Calu3 (cell line): ENCODE data around the gene NRIP1. TPM values are rescaled to one million over a fixed set of nuclear protein-coding genes. Genes with fewer than 3 reads are reported as not detected.
A peak's percentile ranks its signal among the peaks of the same experiment; 100 is the strongest.

Source experiments
- Bru-seq: library from RNA; stranded (reverse); fragments of 400-500 nt; gene quantifications from one replicate; lab custom pipeline; 2021; lab: Mats Ljungman, UMichigan
- BruChase-seq, 2 experiments: library from RNA; stranded (reverse); fragments of 400-500 nt; gene quantifications; one replicate each; lab custom pipeline; 2021; lab: Mats Ljungman, UMichigan
- BruUV-seq: library from RNA; stranded (reverse); fragments of 400-500 nt; replicated peaks from 2 replicates; lab custom pipeline; 2021; lab: Mats Ljungman, UMichigan
- CTCF ChIA-PET: fragments of 300-600 bp; sonication (Branson Sonifier 250); formaldehyde crosslinking; loops from one replicate; lab custom pipeline; 2022; ENCODE audit warnings: antibody characterized with exemption; lab: Charles Lee
- DNase-seq: peaks from one replicate; pipeline ENCODE4 v3.0.0; 2022
- H3K27ac Mint-ChIP-seq: one replicate; pipeline ENCODE4 v1.8.0; 2022; ENCODE audit warnings: mixed read lengths; ENCODE audit not compliant: unreplicated experiment
- H3K27me3 Mint-ChIP-seq: one replicate; pipeline ENCODE4 v1.8.0; 2022; ENCODE audit warnings: mixed read lengths; ENCODE audit not compliant: unreplicated experiment
- H3K36me3 Mint-ChIP-seq: one replicate; pipeline ENCODE4 v1.8.0; 2022; ENCODE audit warnings: mild to moderate bottlenecking, moderate library complexity, mixed read lengths; ENCODE audit not compliant: insufficient read depth, unreplicated experiment
- H3K4me1 Mint-ChIP-seq: one replicate; pipeline ENCODE4 v1.8.0; 2022; ENCODE audit warnings: mild to moderate bottlenecking, low read depth, mixed read lengths; ENCODE audit not compliant: unreplicated experiment
- H3K4me3 Mint-ChIP-seq: one replicate; pipeline ENCODE4 v1.8.0; 2022; ENCODE audit warnings: mild to moderate bottlenecking, low read depth, moderate library complexity, mixed read lengths; ENCODE audit not compliant: unreplicated experiment
- H3K9me3 Mint-ChIP-seq: one replicate; pipeline ENCODE4 v1.8.0; 2022; ENCODE audit warnings: low read depth, mixed read lengths; ENCODE audit not compliant: unreplicated experiment
- intact Hi-C: fragments of 100-400 bp; cut with micrococcal nuclease; formaldehyde crosslinking; loops from one replicate; pipeline ENCODE4 v1.10.0; 2022; ENCODE audit not compliant: unreplicated experiment
- long read RNA-seq: library from polyadenylated mRNA; stranded (forward); transcript quantifications from one replicate; pipeline ENCODE4 v2.0.0, GENCODE V29; 2022
- total RNA-seq: library from RNA; stranded (reverse); gene quantifications from 2 replicates; pipeline ENCODE4 v1.2.3, GENCODE V29; 2022
- TF ChIP-seq, protein P1 (sequence below): fragments of 200-600 bp; IDR thresholded peaks from one replicate; pipeline ENCODE4 v1.8.0; 2022; ENCODE audit warnings: antibody characterized with exemption; ENCODE audit not compliant: unreplicated experiment

The NRIP1 gene, protein sequence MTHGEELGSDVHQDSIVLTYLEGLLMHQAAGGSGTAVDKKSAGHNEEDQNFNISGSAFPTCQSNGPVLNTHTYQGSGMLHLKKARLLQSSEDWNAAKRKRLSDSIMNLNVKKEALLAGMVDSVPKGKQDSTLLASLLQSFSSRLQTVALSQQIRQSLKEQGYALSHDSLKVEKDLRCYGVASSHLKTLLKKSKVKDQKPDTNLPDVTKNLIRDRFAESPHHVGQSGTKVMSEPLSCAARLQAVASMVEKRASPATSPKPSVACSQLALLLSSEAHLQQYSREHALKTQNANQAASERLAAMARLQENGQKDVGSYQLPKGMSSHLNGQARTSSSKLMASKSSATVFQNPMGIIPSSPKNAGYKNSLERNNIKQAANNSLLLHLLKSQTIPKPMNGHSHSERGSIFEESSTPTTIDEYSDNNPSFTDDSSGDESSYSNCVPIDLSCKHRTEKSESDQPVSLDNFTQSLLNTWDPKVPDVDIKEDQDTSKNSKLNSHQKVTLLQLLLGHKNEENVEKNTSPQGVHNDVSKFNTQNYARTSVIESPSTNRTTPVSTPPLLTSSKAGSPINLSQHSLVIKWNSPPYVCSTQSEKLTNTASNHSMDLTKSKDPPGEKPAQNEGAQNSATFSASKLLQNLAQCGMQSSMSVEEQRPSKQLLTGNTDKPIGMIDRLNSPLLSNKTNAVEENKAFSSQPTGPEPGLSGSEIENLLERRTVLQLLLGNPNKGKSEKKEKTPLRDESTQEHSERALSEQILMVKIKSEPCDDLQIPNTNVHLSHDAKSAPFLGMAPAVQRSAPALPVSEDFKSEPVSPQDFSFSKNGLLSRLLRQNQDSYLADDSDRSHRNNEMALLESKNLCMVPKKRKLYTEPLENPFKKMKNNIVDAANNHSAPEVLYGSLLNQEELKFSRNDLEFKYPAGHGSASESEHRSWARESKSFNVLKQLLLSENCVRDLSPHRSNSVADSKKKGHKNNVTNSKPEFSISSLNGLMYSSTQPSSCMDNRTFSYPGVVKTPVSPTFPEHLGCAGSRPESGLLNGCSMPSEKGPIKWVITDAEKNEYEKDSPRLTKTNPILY (N-terminal part only)
- total RNA-seq, result 58.7 TPM in 2 replicates
- Bru-seq, nascent RNA, result percentile 97 among the genes with signal in this experiment
- BruChase-seq, experiment 1, labeled RNA remaining after a 6-hour chase, result percentile 90 among the genes with signal in this experiment
- percentile 97 among the genes with signal in this experiment for BruChase-seq, experiment 2, labeled RNA remaining after a 2-hour chase
- long read RNA-seq, full-length matches to known transcripts, result 3 of 24 reads
- long read RNA-seq, partial matches to known transcripts, result 2 of 24 reads
- long read RNA-seq, other reads (novel, unspliced or antisense), result 19 of 24 reads

DNA sequence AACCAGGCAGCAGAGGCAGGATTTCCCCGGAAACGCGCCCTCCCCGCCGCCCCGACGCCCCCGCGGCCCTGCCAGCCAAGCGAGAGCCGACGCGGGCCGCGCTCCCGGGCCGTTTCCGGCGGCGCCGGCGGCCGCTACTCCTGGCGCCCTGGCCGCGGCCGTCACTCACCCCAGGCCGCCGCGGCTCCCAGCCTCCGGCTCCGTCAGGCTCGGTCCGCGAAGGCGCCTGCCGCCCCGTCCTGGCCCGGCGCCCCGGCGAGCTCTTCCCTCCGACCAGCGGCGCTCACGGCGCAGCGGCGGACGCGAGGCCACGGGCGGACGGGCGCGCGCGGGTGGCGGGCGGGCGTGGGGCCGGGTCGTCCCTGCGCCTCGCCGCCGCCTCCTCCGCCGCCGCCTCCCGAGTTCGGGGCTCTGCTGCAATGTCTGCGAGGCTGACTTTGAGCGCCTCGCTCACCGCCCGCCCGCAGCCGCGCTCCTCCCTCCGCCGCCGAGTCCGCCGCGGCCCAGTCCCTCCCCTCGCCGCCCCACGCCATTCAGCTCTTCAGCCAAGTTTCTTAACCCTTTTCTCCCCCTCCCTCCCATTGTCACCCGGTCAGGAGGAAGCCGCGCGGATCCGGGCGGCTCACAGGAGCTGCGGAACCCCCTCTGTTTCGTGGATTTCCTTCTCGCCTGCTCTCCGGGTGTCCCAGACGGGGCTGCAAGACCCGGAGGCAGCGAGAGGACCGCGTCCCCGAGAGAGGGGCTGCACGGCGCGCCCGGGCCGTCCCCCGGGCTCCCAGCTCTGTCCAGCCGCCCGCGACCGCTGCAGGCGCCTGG lies at the start of gene NRIP1:
NRIP1 (minus strand) TSS at position 425 of the 816 bp plus-strand sequence. CDS start 96,808 bp downstream, outside the sequence.
- CTCF ChIA-PET, result interaction anchor here (0.7 to 2.0 kb wide), 3 partner anchors 181 to 488 kb away, joined by 3 to 5 read pairs (median 4); no protein-coding TSS in a partner anchor
- BruUV-seq, result no TSS peak
- DNase-seq, result peak; percentile 83
- Mint-ChIP-seq H3K27ac (peak within 1 kb of the TSS; percentile 95), H3K4me1 (peaks cover 41% of the 10 kb centered on the region), H3K9me3 (no peaks in the 10 kb centered on the region), H3K36me3 (peaks cover 56% of the 10 kb centered on the region), H3K4me3 (peak within 1 kb of the TSS; percentile 72), H3K27me3 (no peaks in the 10 kb centered on the region)
- TF ChIP-seq, protein P1, sequence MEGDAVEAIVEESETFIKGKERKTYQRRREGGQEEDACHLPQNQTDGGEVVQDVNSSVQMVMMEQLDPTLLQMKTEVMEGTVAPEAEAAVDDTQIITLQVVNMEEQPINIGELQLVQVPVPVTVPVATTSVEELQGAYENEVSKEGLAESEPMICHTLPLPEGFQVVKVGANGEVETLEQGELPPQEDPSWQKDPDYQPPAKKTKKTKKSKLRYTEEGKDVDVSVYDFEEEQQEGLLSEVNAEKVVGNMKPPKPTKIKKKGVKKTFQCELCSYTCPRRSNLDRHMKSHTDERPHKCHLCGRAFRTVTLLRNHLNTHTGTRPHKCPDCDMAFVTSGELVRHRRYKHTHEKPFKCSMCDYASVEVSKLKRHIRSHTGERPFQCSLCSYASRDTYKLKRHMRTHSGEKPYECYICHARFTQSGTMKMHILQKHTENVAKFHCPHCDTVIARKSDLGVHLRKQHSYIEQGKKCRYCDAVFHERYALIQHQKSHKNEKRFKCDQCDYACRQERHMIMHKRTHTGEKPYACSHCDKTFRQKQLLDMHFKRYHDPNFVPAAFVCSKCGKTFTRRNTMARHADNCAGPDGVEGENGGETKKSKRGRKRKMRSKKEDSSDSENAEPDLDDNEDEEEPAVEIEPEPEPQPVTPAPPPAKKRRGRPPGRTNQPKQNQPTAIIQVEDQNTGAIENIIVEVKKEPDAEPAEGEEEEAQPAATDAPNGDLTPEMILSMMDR, result no peak
- intact Hi-C loops, result loop anchor here (5.0 kb wide), 2 partner anchors 158 to 187 kb away; no protein-coding TSS in a partner anchor

DNA sequence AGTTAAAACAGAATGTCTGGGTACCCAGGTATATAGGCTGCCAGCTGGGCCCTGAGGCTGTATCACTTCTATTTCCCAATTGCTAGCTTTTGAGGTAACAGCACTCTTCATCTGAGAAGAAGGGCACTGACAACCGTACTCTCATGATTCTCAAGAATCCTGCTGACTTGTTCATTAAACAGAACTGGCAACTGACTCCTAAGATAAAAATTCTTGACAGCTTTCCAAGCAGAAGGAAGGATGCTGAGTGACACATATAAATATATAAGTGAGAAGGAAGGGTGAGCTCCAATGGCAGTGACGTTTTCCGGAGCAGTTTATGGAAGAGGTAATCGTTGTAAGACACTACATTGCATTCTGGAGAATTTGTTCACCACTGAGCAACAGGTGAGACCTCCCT lies 48.1 kb upstream of the NRIP1 start:
- Mint-ChIP-seq H3K4me3 (no peak overlapping the region), H3K9me3 (no peaks in the 10 kb centered on the region), H3K27me3 (no peaks in the 10 kb centered on the region), H3K4me1 (no peaks in the 10 kb centered on the region), H3K27ac (no peak overlapping the region), H3K36me3 (no peaks in the 10 kb centered on the region)
- TF ChIP-seq, protein P1, result no peak
- no TSS peak for BruUV-seq
- intact Hi-C loops, result no loop called here
- CTCF ChIA-PET, result no interaction called here
- DNase-seq, result no peak

DNA sequence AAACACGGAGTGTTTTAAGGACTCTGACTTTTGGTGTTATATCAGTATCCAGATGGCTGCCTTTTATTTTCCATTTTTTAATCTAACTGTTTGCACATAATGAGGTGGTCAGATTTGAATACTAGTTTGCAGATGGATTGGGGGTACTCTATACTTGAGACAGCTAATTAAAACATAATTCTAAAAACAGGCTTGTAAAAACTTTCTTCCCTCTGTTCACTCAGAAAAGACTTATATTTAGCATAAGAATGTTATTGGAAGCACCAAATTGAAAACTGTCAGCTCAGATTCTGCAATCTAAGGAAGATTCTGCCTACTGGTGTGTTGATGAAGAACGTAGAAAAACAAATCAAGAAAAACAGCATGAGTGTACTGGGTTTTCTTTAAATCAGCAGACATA lies 44.0 kb upstream of the NRIP1 start:
- BruUV-seq, result no TSS peak
- Mint-ChIP-seq H3K4me1 (peaks cover 2% of the 10 kb centered on the region), H3K9me3 (no peaks in the 10 kb centered on the region), H3K27ac (no peak overlapping the region), H3K27me3 (no peaks in the 10 kb centered on the region), H3K36me3 (no peaks in the 10 kb centered on the region), H3K4me3 (no peak overlapping the region)
- CTCF ChIA-PET, result interaction anchor here (0.7 kb wide), 1 partner anchor 74 kb away, joined by 3 read pairs; no protein-coding TSS in a partner anchor
- no peak for DNase-seq
- intact Hi-C loops, result no loop called here
- TF ChIP-seq, protein P1, result no peak
